IPS-NIHi7 (cell line): ENCODE data around the gene FAM200C.

Source experiments
- DNase-seq: peaks from one replicate; pipeline ENCODE4 v3.0.0; 2012; ENCODE audit warnings: mixed read lengths; ENCODE audit errors: extremely low spot score

Gene FAM200C

GRCh38 chr5:160367261-160367660 is 32.6 kb downstream of the FAM200C start:
- DNase-seq: no peak

GRCh38 chr5:160366230-160366629 is 33.6 kb downstream of the FAM200C start:
- DNase-seq: no peak

- DNase-seq: no peak
These were observed 36.0 kb downstream of the FAM200C start for GRCh38 chr5:160363660-160364395.

DNA sequence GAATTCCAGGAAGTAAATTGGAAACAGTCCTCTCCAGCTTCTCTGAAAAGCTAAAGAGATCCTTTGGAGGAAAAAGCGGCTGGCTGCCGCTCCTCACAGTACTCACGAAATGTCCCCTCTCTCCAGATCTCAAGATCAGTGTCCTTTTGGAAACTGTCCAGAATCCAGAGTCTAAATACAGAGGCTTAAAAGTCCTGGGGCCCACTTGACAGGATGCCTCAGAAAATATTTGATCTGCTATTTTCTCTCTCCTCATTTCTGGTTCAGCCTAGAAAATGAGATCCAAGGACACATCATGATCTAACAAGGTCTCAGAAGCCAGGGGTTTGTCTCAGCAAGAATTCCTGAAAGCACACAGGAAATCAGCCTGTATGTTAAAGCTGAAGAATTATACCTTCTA is 36.6 kb downstream of the FAM200C start:
- DNase-seq: no peak

GRCh38 chr5:160361624-160362228 is 38.1 kb downstream of the FAM200C start:
- no peak for DNase-seq

- DNase-seq: peak; percentile 50
These were observed 39.5 kb downstream of the FAM200C start for GRCh38 chr5:160360310-160360709.

DNA sequence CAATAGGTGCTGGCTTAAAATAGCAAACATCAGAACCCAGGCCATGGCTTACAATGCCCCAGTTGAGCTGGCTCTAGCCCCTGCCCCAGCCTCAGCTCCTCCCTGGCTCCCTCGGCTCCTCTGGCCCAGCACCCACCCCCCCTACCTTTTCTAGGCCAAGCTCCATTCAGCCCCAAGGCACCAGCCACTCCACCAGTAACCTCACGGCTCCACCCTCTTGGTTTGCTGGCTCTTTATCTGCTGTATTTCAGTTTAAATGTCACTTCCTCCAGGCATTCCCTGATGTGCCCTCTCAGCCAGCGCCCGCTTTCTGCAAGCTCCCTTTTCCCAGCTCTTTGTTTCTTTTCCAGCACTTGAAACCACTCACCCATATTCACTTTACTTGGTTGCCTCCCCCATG is 40.0 kb downstream of the FAM200C start:
- DNase-seq: peak; percentile 56

GRCh38 chr5:160359242-160359641 is 40.6 kb downstream of the FAM200C start:
- DNase-seq: no peak

- DNase-seq: no peak
These were observed 41.9 kb downstream of the FAM200C start for GRCh38 chr5:160357861-160358411.

GRCh38 chr5:160357394-160357793 is 42.5 kb downstream of the FAM200C start:
- DNase-seq: no peak

DNA sequence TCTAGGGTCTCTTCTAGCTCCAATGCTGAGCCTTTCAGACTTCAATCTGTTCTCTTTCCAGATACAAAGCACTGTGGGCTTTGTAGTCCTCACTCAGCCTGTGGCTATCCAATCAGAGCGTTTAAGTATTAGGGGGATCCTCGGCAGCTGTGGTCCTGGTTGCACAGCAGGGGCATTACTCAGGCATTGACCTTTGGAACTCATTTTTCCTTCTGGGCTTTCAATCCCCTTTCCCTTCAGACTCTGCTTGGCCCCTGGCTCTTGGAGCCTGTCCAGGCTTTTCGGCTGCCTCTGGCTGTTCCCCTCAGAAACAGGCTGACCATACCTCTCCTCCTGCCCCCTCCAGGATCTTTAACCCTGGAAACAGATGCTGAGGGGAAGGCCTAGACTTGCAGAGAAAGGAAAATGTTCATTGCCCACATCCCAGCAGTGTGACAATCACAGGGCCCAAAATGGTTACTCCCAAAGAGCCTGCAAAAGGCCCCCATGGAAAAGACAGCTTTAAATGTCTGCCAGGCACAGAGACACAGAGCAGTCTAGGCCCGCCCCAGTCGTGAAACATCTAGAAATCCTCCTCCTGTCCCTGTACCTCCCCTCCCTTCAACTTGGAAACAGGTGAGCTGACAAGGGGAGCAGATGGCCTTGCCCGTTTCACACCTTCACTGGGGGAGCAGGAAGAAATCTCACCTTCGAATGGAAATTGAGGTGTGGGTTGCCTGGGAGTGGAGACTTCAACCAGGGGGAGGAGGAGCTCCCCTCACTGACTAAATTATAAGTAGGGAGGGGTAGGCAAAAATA is 43.1 kb downstream of the FAM200C start:
- DNase-seq: no peak

GRCh38 chr5:160354666-160355065 is 45.2 kb downstream of the FAM200C start:
- DNase-seq: no peak

DNA sequence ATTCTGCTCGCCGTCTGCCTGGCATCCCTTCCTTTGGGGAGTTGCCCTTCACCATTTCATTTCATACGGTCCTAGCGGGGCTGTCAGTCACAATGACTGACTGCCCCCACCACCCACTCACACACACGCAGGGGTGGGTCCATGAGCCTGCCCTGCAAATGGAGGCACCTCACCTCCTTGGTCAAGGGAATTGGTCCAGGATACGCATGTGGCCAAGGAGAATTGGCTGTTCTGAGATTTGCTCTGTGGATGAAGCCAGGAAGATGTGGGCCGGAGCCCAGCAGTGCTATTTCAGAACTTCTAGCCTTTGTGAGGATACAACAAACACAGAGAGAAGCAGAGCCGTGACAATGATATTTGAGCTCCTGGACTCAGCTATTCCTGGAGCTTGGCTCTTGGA is 46.5 kb downstream of the FAM200C start:
- peak; percentile 69 for DNase-seq

DNA sequence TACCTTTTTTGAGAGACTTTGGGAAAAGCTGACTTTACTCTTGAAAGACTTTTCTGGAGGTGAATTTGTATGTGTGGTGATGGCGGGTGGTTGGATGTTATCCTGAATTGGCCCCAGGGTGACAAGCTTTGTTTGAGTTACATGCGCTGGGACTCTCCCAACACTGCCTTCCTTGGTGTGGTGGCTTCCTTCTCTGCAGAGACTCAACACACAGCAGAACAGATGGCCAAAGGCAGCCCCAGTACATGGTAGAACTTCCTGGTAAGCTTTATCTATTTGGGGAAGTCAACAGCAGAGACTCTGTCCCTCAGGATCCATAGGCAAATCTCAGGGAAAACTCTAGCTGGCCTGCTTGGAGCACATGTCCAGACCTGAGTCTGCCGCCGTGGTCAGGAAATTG is 47.5 kb downstream of the FAM200C start:
- DNase-seq: no peak

GRCh38 chr5:160349935-160350303 is 49.9 kb downstream of the FAM200C start:
- DNase-seq: no peak

- no peak for DNase-seq
These were observed 50.5 kb downstream of the FAM200C start for GRCh38 chr5:160349249-160349934.

DNA sequence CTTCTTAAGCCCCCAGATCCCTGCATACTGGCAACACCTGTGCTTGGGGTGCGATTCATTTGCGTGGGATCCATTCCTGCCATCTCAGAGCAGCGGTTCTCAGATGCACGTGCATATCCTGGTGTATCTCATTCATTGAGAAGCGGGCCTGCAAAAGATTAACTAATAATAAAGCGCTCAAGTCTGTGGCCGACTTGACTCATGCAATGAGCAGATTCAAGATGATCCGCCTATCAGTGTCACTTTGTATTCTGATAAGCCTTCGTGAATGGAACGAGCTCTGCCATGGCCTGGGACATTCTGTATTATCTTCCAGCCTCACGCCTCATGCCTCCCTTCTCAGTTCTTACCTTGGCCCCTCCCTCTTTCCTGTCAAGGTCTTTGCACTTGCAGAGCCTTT is 51.8 kb downstream of the FAM200C start:
- no peak for DNase-seq

GRCh38 chr5:160347448-160347847 is 52.4 kb downstream of the FAM200C start:
- DNase-seq: no peak
